ENCODE results near the gene SLCO4A1. TPM values are rescaled to one million over a fixed set of nuclear protein-coding genes. Genes with fewer than 3 reads are reported as not detected.

The SLCO4A1 gene
- total and polyA plus RNA-seq, 5 experiments from 2014 or later: 0.93 to 1.4 (median 1.4) TPM; not detected in 2

DNA sequence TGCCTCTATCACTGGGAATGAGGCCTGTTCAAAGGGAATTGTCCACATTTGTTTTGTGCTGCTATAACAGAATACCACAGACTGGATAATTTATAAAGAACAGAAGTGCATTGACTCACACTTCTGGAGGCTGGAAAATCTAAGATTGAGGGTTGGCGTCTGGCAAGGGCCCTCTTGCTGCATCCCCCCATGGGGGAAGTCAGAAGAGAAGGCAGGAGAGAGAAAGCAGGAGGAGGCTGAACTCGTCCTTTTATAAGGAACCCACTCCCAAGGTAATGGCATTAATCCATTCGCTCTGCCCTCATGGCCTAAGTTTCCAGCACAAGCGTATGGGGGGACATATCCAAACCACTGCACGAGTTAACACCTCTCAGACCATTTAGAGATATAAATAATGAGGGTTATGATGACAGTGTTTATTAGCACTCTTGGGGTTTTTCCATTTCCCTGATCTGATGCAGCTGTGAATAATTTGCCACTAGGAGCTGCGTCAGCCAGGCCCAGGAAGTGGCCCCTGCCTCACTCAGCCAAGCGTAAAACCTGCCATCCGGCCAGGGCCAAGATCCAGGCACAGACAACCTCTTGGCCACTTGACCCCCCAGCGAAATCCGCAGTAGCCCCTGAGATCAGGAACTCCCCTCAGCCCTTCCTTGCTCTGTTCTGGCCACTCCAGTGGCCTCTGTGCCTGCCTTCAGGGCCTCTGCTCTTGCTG is 14.2 kb upstream of the SLCO4A1 start:
- peaks cover 4 to 16% (median 12%) of the 10 kb centered on the region in 4 donors for H3K4me1 Mint-ChIP-seq
- POLR2A ChIA-PET: no interaction called here
- ATAC-seq (no peak), DNase-seq (no peak)
- peaks cover 0 to 5% (median 4%) of the 10 kb centered on the region in 5 donors for H3K27me3 Mint-ChIP-seq
- H3K9me3 Mint-ChIP-seq: no peaks in the 10 kb centered on the region
- H3K27ac Mint-ChIP-seq: peak overlapping the region in 3 of 10 donors; percentile 34 to 77 (median 35)
- H3K4me3 Mint-ChIP-seq: no peak overlapping the region
- no peaks in the 10 kb centered on the region for H3K36me3 Mint-ChIP-seq

GRCh38 chr20:62628691-62629090 is 13.6 kb upstream of the SLCO4A1 start:
- H3K4me3 Mint-ChIP-seq: no peak overlapping the region
- H3K4me1 Mint-ChIP-seq: peaks cover 0 to 10% (median 5%) of the 10 kb centered on the region in 4 donors
- H3K9me3 Mint-ChIP-seq: no peaks in the 10 kb centered on the region
- POLR2A ChIA-PET: no interaction called here
- DNase-seq (no peak), ATAC-seq (no peak)
- H3K27me3 Mint-ChIP-seq: peaks cover 0 to 6% (median 4%) of the 10 kb centered on the region in 5 donors
- no peaks in the 10 kb centered on the region for H3K36me3 Mint-ChIP-seq
- peak overlapping the region in 2 of 10 donors; percentile 34 to 77 for H3K27ac Mint-ChIP-seq

DNA sequence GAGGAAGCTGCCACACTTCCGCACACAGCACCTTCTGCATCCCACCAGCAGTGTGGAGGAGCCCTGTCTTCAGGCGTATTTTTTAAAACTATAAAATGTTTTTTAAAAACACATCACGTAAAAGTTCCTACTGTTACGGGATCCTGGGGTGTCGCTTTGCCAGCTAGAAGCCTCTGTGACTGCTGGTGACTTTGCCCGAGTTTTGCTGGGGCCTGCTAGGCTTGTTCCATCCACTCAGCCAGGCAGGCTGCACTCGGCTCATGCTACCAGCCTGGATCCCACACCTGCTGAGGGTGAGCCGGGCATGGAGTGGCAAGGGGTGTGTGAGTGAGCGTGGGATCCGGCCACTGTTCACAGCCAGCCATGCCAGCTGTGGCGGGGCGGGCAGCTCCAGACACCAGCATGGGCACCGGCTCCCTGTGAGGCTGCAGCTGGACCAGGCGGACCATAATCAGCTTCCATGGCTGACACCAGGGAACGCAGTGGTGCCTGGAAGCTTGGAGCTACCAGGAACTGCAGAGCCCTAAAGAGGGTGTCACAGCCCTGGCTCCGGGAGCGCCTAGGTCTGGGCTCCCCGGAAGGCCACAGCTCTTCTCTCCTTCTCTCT is 12.3 kb upstream of the SLCO4A1 start:
- DNase-seq: no peak
- peaks cover 0 to under 1% (median 0%) of the 10 kb centered on the region in 4 donors for H3K4me1 Mint-ChIP-seq
- H3K36me3 Mint-ChIP-seq: no peaks in the 10 kb centered on the region
- no peaks in the 10 kb centered on the region for H3K9me3 Mint-ChIP-seq
- peaks cover 0 to 8% (median 4%) of the 10 kb centered on the region in 5 donors for H3K27me3 Mint-ChIP-seq
- POLR2A ChIA-PET: interaction anchor here (1.0 kb wide), 1 partner anchor 20 kb away, joined by 4 read pairs; no protein-coding TSS in a partner anchor
- no peak for ATAC-seq
- no peak overlapping the region for H3K4me3 Mint-ChIP-seq
- no peak overlapping the region for H3K27ac Mint-ChIP-seq

GRCh38 chr20:62631336-62632308 is 10.7 kb upstream of the SLCO4A1 start:
- no peak overlapping the region for H3K4me3 Mint-ChIP-seq
- peak overlapping the region in 2 of 10 donors; percentile 25 to 38 for H3K27ac Mint-ChIP-seq
- ATAC-seq (no peak), DNase-seq (no peak)
- POLR2A ChIA-PET: interaction anchor here (1.3 kb wide), 2 partner anchors 11 to 20 kb away, joined by 3 read pairs; partner anchors contain the start of gene SLCO4A1
- no peaks in the 10 kb centered on the region for H3K36me3 Mint-ChIP-seq
- H3K9me3 Mint-ChIP-seq: no peaks in the 10 kb centered on the region
- peaks cover 0 to 19% (median 13%) of the 10 kb centered on the region in 5 donors for H3K27me3 Mint-ChIP-seq
- peaks cover 0 to 10% (median under 1%) of the 10 kb centered on the region in 4 donors for H3K4me1 Mint-ChIP-seq

DNA sequence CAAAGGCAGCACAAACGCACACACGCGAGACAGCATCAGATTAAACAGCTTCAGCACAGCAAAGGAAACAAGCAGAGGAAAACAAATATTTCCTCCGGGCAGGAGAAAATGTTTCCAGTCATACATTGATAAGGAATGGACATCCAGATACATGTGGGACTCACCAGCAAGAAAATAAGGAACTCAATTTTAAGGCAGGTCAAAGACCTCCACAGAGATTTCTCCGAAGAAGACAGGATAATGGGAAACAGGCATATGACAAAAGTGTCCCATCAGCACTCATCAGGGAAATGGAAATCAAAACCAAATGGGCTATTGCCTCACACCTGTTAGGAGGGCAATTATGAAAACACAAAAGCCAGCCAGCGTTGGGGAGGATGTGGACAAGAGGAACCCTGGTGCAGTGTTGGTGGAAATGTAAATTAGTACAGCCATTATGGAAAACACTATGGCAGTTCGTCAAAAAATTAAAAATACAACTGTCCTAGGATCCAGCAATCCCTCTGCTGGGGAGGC is 9.7 kb upstream of the SLCO4A1 start:
- POLR2A ChIA-PET: no interaction called here
- peaks cover 0 to 12% (median under 1%) of the 10 kb centered on the region in 4 donors for H3K4me1 Mint-ChIP-seq
- ATAC-seq (no peak), DNase-seq (no peak)
- H3K36me3 Mint-ChIP-seq: no peaks in the 10 kb centered on the region
- H3K9me3 Mint-ChIP-seq: no peaks in the 10 kb centered on the region
- H3K27ac Mint-ChIP-seq: no peak overlapping the region
- peaks cover 0 to 19% (median 13%) of the 10 kb centered on the region in 5 donors for H3K27me3 Mint-ChIP-seq
- H3K4me3 Mint-ChIP-seq: no peak overlapping the region

DNA sequence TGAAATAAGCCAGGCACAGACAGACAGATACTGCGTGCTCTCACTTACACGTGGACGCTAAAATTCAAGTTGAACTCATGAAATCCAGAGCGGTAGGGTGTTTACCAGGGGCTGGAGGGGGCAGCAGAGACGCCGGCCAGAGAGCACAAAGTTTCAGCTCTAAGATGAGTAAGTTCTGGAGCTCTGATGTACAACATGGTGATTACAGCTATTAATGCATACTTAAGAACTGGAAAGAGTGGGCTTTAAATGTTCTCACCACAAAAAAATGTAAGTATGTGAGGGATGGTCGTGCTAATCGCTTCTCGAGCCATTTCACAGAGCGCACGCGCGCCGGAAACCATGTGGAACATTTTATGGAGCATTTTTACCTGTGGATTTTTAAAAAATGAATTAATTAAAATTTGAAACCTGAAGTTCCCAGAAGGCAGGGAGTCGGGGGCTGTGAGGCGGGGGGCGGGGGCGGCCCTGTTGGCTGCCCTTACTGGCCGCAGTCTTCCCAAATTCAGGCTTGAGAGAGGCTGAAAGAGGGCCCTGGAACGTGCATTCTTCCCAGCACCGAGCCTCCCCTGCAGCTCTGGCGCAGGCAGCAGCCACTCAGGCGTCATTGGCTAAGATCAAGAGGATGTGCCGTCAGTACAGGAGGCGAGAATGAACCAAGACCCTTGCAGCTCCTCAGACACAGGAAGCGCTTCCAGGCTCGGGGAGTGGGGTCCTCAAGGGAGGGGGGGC is 8.5 kb upstream of the SLCO4A1 start:
- no peaks in the 10 kb centered on the region for H3K9me3 Mint-ChIP-seq
- no peak for ATAC-seq
- no peaks in the 10 kb centered on the region for H3K36me3 Mint-ChIP-seq
- no peak for DNase-seq
- peaks cover 0 to 12% (median under 1%) of the 10 kb centered on the region in 4 donors for H3K4me1 Mint-ChIP-seq
- H3K4me3 Mint-ChIP-seq: no peak overlapping the region
- peaks cover 0 to 22% (median 13%) of the 10 kb centered on the region in 5 donors for H3K27me3 Mint-ChIP-seq
- POLR2A ChIA-PET: interaction anchor here (1.1 kb wide), 1 partner anchor 18 kb away, joined by 3 read pairs; no protein-coding TSS in a partner anchor
- no peak overlapping the region for H3K27ac Mint-ChIP-seq

- Mint-ChIP-seq H3K9me3 (no peaks in the 10 kb centered on the region), H3K27me3 (peaks cover 0 to 22% (median 14%) of the 10 kb centered on the region in 5 donors), H3K36me3 (no peaks in the 10 kb centered on the region), H3K4me1 (peaks cover 0 to 12% (median under 1%) of the 10 kb centered on the region in 4 donors), H3K4me3 (no peak overlapping the region), H3K27ac (no peak overlapping the region)
- DNase-seq: no peak
- ATAC-seq: no peak
- POLR2A ChIA-PET: interaction anchor here (1.1 kb wide), 1 partner anchor 17 kb away, joined by 3 read pairs; no protein-coding TSS in a partner anchor
These were observed 7.9 kb upstream of the SLCO4A1 start for GRCh38 chr20:62634330-62634967.

DNA sequence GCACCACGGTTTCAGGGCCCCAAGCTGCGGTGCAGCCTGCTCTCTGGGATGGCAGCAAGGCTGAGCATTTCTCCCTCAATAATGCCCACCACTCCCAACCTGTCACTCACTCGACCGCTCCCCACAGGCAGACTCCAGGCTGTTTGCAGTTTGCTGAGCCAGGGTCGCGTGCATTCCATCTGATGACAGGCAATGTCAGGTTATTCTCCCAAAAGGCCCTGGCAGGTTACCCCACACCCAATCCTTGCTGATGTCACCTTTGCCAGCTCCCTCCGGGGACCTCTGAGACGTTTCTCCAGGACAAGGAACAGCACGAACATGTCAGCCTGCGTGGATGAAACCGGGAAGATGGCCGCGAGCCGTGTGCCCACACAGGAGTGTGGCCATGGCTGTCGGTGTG is 7.1 kb upstream of the SLCO4A1 start:
- ATAC-seq (no peak), DNase-seq (no peak)
- H3K27ac Mint-ChIP-seq: peak overlapping the region in 1 of 10 donors; percentile 12
- H3K27me3 Mint-ChIP-seq: peaks cover 0 to 22% (median 14%) of the 10 kb centered on the region in 5 donors
- H3K4me1 Mint-ChIP-seq: peaks cover 0 to 12% (median under 1%) of the 10 kb centered on the region in 4 donors
- POLR2A ChIA-PET: interaction anchor here (1.1 kb wide), 1 partner anchor 16 kb away, joined by 3 read pairs; no protein-coding TSS in a partner anchor
- H3K4me3 Mint-ChIP-seq: no peak overlapping the region
- H3K9me3 Mint-ChIP-seq: no peaks in the 10 kb centered on the region
- no peaks in the 10 kb centered on the region for H3K36me3 Mint-ChIP-seq

DNA sequence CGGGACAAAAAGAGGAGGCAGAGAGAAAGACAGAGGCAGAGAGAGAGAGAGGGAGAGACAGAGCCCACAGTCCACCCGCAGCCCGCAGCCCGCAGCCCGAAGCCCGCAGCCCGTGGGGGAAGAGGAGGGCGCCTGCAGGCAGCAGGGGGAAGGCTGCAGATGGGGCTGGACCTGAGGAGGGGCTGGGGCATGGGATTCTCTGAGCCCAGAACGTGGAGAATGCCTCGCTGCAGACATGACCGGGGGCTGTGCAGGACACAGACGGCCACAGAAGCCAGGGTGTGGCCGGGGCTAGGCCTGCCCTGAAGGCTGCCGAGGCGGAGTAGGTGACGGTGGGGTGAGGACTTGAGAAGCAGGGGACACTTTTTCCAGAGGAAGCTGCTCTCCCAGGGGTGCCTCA is 6.5 kb upstream of the SLCO4A1 start:
- no peak for DNase-seq
- H3K27me3 Mint-ChIP-seq: peaks cover 0 to 19% (median 14%) of the 10 kb centered on the region in 5 donors
- H3K4me1 Mint-ChIP-seq: peaks cover 0 to 12% (median under 1%) of the 10 kb centered on the region in 4 donors
- POLR2A ChIA-PET: interaction anchor here (1.5 kb wide), 1 partner anchor 16 kb away, joined by 7 read pairs; no protein-coding TSS in a partner anchor
- ATAC-seq: no peak
- peak overlapping the region in 2 of 10 donors; percentile 5 to 29 for H3K4me3 Mint-ChIP-seq
- peak overlapping the region in 1 of 10 donors; percentile 12 for H3K27ac Mint-ChIP-seq
- H3K9me3 Mint-ChIP-seq: no peaks in the 10 kb centered on the region
- H3K36me3 Mint-ChIP-seq: no peaks in the 10 kb centered on the region

- Mint-ChIP-seq H3K27ac (no peak overlapping the region), H3K9me3 (no peaks in the 10 kb centered on the region), H3K4me1 (peaks cover 2 to 15% (median 3%) of the 10 kb centered on the region in 4 donors), H3K4me3 (no peak overlapping the region), H3K36me3 (no peaks in the 10 kb centered on the region), H3K27me3 (peaks cover 0 to 19% (median 14%) of the 10 kb centered on the region in 5 donors)
- ATAC-seq (peak in 1 of 2 donors; percentile 44), DNase-seq (no peak)
- POLR2A ChIA-PET: interaction anchor here (0.5 to 1.5 kb wide), 2 partner anchors 15 to 33 kb away, joined by 4 to 7 read pairs; no protein-coding TSS in a partner anchor
These were observed 5.9 kb upstream of the SLCO4A1 start for GRCh38 chr20:62636446-62636845.

DNA sequence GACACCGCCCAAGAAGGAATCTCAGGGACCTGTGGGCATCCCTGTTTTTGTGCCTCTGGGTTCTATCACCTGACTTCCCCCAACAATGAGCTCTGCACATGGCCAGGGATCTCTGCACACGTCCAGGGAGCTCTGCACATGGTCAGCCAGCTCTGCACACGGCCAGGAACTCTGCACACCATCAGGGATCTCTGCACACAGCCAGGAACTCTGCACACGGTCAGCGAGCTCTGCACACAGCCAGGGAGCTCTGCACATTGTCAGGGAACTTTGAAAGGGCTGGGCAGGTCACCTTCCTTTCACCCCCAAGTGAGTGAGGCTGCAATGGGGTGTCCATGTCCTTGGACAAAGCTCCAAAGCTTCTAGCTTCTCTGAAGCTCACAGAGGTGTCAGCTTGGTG is 5.2 kb upstream of the SLCO4A1 start:
- H3K4me3 Mint-ChIP-seq: no peak overlapping the region
- H3K27me3 Mint-ChIP-seq: peaks cover 0 to 17% (median 14%) of the 10 kb centered on the region in 5 donors
- ATAC-seq: no peak
- H3K4me1 Mint-ChIP-seq: peaks cover 5 to 18% (median 6%) of the 10 kb centered on the region in 4 donors
- DNase-seq: no peak
- POLR2A ChIA-PET: interaction anchor here (0.5 to 1.5 kb wide), 2 partner anchors 14 to 34 kb away, joined by 4 to 7 read pairs; no protein-coding TSS in a partner anchor
- no peaks in the 10 kb centered on the region for H3K36me3 Mint-ChIP-seq
- no peaks in the 10 kb centered on the region for H3K9me3 Mint-ChIP-seq
- no peak overlapping the region for H3K27ac Mint-ChIP-seq

All from naive thymus-derived CD8-positive, alpha-beta T cell (primary cell).